Panc1 (cell line): ENCODE data around the gene PDE4B.

ENCODE experiments used
- CTCF ChIP-seq: fragments of 450-650 bp; IDR thresholded peaks from 2 replicates; pipeline ENCODE4 v1.5.1; 2017; ENCODE audit warnings: mild to moderate bottlenecking
- POLR2AphosphoS5 ChIP-seq: IDR thresholded peaks from 2 replicates; pipeline ENCODE4 v1.6.1; 2012; ENCODE audit warnings: mild to moderate bottlenecking, low read depth, low read length, moderate library complexity
- REST ChIP-seq, 2 experiments: IDR thresholded peaks; 2 replicates each; pipeline ENCODE4 v1.6.1; 2011 to 2012; ENCODE audit warnings: low read depth in 2 of 2, control low read depth in 1 of 2, low read length in 1 of 2, mild to moderate bottlenecking in 1 of 2, moderate library complexity in 1 of 2; ENCODE audit not compliant: insufficient read depth in 1 of 2
- TCF7L2 ChIP-seq: IDR thresholded peaks from 2 replicates; pipeline ENCODE4 v1.6.1; 2011; ENCODE audit warnings: mild to moderate bottlenecking, low read depth, low read length, inconsistent platforms

- TF ChIP-seq POLR2AphosphoS5: no peak
- TF ChIP-seq CTCF: no peak
- no peak for TF ChIP-seq REST (IDR thresholded peaks at IDR 0.05; ENCODE audit: insufficient read depth in 1 of 2, low read depth in 2 of 2, low read length in 1 of 2)
- no peak for TF ChIP-seq TCF7L2
These were observed 153.7 kb downstream of the PDE4B start for GRCh38 chr1:65946376-65946775.
